ENCODE measurements around the gene PRR20G.

DNA sequence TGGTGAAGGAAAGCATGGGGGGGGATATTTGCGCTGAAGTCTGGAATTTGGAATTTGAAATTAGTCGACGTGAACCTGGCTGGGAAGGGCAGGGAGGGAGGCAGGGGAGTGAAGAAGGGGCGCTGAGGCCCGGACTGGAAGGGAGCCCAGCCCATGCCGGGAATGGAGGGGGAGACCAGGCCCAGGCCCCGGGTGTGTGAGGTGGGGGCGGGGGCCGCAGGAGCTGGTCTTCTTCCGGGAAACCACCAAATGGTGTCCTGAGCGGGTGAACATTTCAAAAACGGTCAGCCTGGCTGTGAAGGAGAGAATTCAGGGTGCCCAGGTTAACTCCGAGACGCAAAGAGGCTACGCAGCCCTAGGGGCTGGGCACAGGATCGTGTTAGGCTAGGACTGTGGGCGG lies 497 bp upstream of the PRR20G start:
- TF ChIP-seq, protein P1, sequence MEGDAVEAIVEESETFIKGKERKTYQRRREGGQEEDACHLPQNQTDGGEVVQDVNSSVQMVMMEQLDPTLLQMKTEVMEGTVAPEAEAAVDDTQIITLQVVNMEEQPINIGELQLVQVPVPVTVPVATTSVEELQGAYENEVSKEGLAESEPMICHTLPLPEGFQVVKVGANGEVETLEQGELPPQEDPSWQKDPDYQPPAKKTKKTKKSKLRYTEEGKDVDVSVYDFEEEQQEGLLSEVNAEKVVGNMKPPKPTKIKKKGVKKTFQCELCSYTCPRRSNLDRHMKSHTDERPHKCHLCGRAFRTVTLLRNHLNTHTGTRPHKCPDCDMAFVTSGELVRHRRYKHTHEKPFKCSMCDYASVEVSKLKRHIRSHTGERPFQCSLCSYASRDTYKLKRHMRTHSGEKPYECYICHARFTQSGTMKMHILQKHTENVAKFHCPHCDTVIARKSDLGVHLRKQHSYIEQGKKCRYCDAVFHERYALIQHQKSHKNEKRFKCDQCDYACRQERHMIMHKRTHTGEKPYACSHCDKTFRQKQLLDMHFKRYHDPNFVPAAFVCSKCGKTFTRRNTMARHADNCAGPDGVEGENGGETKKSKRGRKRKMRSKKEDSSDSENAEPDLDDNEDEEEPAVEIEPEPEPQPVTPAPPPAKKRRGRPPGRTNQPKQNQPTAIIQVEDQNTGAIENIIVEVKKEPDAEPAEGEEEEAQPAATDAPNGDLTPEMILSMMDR (IDR thresholded peaks at IDR 0.05): no peak
- no peak for TF ChIP-seq EP300 (IDR thresholded peaks at IDR 0.05)
